ENCODE results near the gene NSMCE4A.

DNA sequence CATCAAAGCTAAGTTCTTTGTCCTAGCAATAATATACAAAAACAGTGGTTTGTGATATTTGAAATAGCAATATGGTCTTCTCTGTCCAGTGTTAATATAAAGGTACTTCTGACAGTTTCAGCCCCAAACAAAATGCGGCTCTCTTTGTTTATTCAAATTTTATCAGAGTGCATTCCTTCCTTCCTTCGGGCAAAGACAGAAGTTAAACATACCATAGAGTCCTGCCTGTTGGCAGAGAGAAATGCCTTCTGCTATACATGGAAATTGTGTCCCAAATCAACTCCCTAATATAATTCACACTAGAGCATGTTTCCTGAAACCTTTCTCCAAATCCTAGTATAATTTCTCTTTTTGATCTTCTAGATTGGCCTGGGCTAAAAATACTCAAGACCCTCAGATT lies 26.0 kb downstream of the NSMCE4A start:
- no peak for TF ChIP-seq CTCF (IDR thresholded peaks at IDR 0.05; ENCODE audit: control extremely low read depth in 1 of 3, insufficient read depth in 1 of 3, low read depth in 1 of 3, low read length in 3 of 3)
- no peak for TF ChIP-seq TCF12 (IDR thresholded peaks at IDR 0.05; ENCODE audit: low read depth, low read length)

Data from H1 (cell line).